B cell (primary cell): ENCODE data around the gene TRAPPC1. TPM values are rescaled to one million over a fixed set of nuclear protein-coding genes. Genes with fewer than 3 reads are reported as not detected.

Source experiments
- ATAC-seq: fragments of 200-7000 bp; cut with Tn5 transposase; one replicate; pipeline ENCODE4 v1.10.0; 2021; ENCODE audit warnings: low read depth, mild to moderate bottlenecking, moderate number of reproducible peaks, moderate library complexity
- CTCF ChIA-PET: fragments of 350-600 bp; sonication (Branson Sonifier 250); formaldehyde crosslinking; loops from one replicate; lab custom pipeline; 2021; ENCODE audit warnings: antibody characterized with exemption, inconsistent platforms; lab: Charles Lee
- POLR2A ChIA-PET: fragments of 350-600 bp; sonication (Branson Sonifier 250); formaldehyde crosslinking; loops from one replicate; lab custom pipeline; 2021; ENCODE audit warnings: antibody characterized with exemption; lab: Charles Lee
- DNase-seq: peaks from one replicate; pipeline ENCODE4 v3.0.0; 2013
- H2AFZ ChIP-seq: 2 replicates; pipeline ENCODE4 v1.6.1; 2012; ENCODE audit warnings: mild to moderate bottlenecking, low read depth, low read length; ENCODE audit not compliant: insufficient read depth, poor library complexity, severe bottlenecking
- H3K27ac ChIP-seq, 2 donors: 1 replicate in 1 of 2; 2 replicates in 1 of 2; pipeline ENCODE4 v1.5.1; 2012 to 2013; ENCODE audit warnings: low read length in 2 of 2, mild to moderate bottlenecking in 2 of 2, moderate library complexity in 1 of 2
- H3K27me3 ChIP-seq, 4 experiments: fragments of 200-600 bp in 1 of 4; sonication (generic) in 1 of 4; replicated peaks in 1 of 4; 1 replicate in 2 of 4; 2 replicates in 2 of 4; pipeline versions ENCODE4 v1.6.1 to v1.7.0; 2013 to 2016; ENCODE audit warnings: low read length in 3 of 4, mild to moderate bottlenecking in 2 of 4, mixed read lengths in 1 of 4, moderate library complexity in 1 of 4; ENCODE audit not compliant: insufficient read depth in 4 of 4, control insufficient read depth in 3 of 4; ENCODE audit errors: control extremely low read depth in 1 of 4
- H3K36me3 ChIP-seq, 2 experiments: replicated peaks in 1 of 2; 1 replicate in 1 of 2; 2 replicates in 1 of 2; pipeline versions ENCODE4 v1.6.1 to v1.7.1; 2013; ENCODE audit warnings: low read length in 1 of 2; ENCODE audit not compliant: insufficient read depth in 2 of 2, control insufficient read depth in 1 of 2; ENCODE audit errors: control extremely low read depth in 1 of 2, extremely low read depth in 1 of 2
- H3K4me1 ChIP-seq, 2 donors: fragments of 200-600 bp in 1 of 2; sonication (generic) in 1 of 2; 1 replicate in 1 of 2; 2 replicates in 1 of 2; pipeline versions ENCODE4 v1.5.1 to v1.6.1; 2013 to 2017; ENCODE audit warnings: low read length in 2 of 2; ENCODE audit not compliant: control insufficient read depth in 2 of 2, insufficient read depth in 2 of 2
- H3K4me2 ChIP-seq: replicated peaks from 2 replicates; pipeline ENCODE3; 2012; ENCODE audit warnings: mild to moderate bottlenecking, low read depth, low read length; ENCODE audit not compliant: poor library complexity, severe bottlenecking
- H3K4me3 ChIP-seq, 5 experiments: fragments of 200-600 bp in 1 of 5; sonication (generic) in 1 of 5; 1 replicate in 3 of 5; 2 replicates in 2 of 5; pipeline versions ENCODE4 v1.5.1 to v1.7.0; 2011 to 2016; ENCODE audit warnings: low read length in 4 of 5, mild to moderate bottlenecking in 4 of 5, low read depth in 2 of 5, control low read depth in 1 of 5, moderate library complexity in 1 of 5; ENCODE audit not compliant: insufficient read depth in 1 of 5; ENCODE audit errors: control extremely low read depth in 1 of 5, extremely low read depth in 1 of 5
- H3K79me2 ChIP-seq: fragments of 200-600 bp; sonication (generic); one replicate; pipeline ENCODE4 v1.6.0; 2016; ENCODE audit warnings: low read length; ENCODE audit not compliant: control insufficient read depth, insufficient read depth
- H3K9ac ChIP-seq: fragments of 200-600 bp; sonication (generic); 2 replicates; pipeline ENCODE4 v1.6.1; 2017; ENCODE audit warnings: mild to moderate bottlenecking, low read length, moderate library complexity
- H3K9me3 ChIP-seq, 3 donors: one replicate each; pipeline versions ENCODE4 v1.6.1 to v1.7.1; 2013; ENCODE audit warnings: low read length in 2 of 3; ENCODE audit not compliant: control insufficient read depth in 2 of 3, insufficient read depth in 1 of 3; ENCODE audit errors: control extremely low read depth in 1 of 3
- H4K20me1 ChIP-seq: 2 replicates; pipeline ENCODE4 v1.6.0; 2012; ENCODE audit warnings: mild to moderate bottlenecking, low read length; ENCODE audit not compliant: insufficient read depth, control insufficient read depth, poor library complexity, severe bottlenecking
- H3K27ac Mint-ChIP-seq: one replicate; pipeline ENCODE4 v1.8.0; 2021; ENCODE audit warnings: mixed read lengths
- H3K27me3 Mint-ChIP-seq: one replicate; pipeline ENCODE4 v1.8.0; 2021; ENCODE audit warnings: mixed read lengths
- H3K4me1 Mint-ChIP-seq: one replicate; pipeline ENCODE4 v1.8.0; 2021; ENCODE audit warnings: mixed read lengths
- H3K4me3 Mint-ChIP-seq: one replicate; pipeline ENCODE4 v1.8.0; 2021; ENCODE audit warnings: mixed read lengths
- H3K9me3 Mint-ChIP-seq: one replicate; pipeline ENCODE4 v1.8.0; 2022; ENCODE audit warnings: mixed read lengths; ENCODE audit not compliant: insufficient read depth
- CTCF ChIP-seq: fragments of 200-600 bp; IDR thresholded peaks from one replicate; pipeline ENCODE4 v1.8.0; 2022; ENCODE audit warnings: antibody characterized with exemption, mild to moderate bottlenecking
- EZH2 ChIP-seq: IDR thresholded peaks from 2 replicates; pipeline ENCODE4 v1.6.1; 2012; ENCODE audit warnings: borderline replicate concordance, low read depth, mild to moderate bottlenecking, moderate library complexity, low read length; ENCODE audit not compliant: insufficient read depth, poor library complexity, severe bottlenecking
- WGBS: methylation state at CpG from one replicate; pipeline ENCODE4 v1.1.5; 2013; ENCODE audit warnings: missing lambda C conversion rate; ENCODE audit not compliant: insufficient coverage; 5-methylcytosine and 5-hydroxymethylcytosine counted together
- intact Hi-C: fragments of 100-400 bp; cut with micrococcal nuclease; formaldehyde crosslinking; loops from one replicate; pipeline ENCODE4 v1.10.0; 2022
- polyA plus RNA-seq: library from polyadenylated mRNA; depleted of rRNA; stranded (reverse); fragments of >200 nt; gene quantifications from 2 replicates; pipeline ENCODE4 v1.2.3, GENCODE V29; 2012
- total RNA-seq, 2 donors: library from RNA; stranded (reverse); fragments of 120-200 nt in 1 of 2; gene quantifications; 1 replicate in 1 of 2; 2 replicates in 1 of 2; pipeline versions ENCODE4 v1.2.3 to v1.2.4, GENCODE V29; 2013 to 2022

TRAPPC1 gene
- total and polyA plus RNA-seq, 2 donors (not counting 1 experiment from before 2014, with no cell fraction given): 118 to 173 TPM

- peaks cover 18% of the 10 kb centered on the region for H3K27me3 Mint-ChIP-seq
- Histone ChIP-seq H3K4me2 (no peak overlapping the region), H3K27me3 (peaks cover 0 to 5% (median 1%) of the 10 kb centered on the region in 4 experiments), H3K9me3 (no peaks in the 10 kb centered on the region), H2AFZ (no peak overlapping the region), H4K20me1 (no peaks in the 10 kb centered on the region), H3K27ac (no peak overlapping the region), H3K4me1 (no peaks in the 10 kb centered on the region), H3K36me3 (no peaks in the 10 kb centered on the region), H3K9ac (no peak overlapping the region), H3K4me3 (no peak overlapping the region), H3K79me2 (no peaks in the 10 kb centered on the region)
- no peaks in the 10 kb centered on the region for H3K4me1 Mint-ChIP-seq
- no peak for TF ChIP-seq CTCF
- no peak for TF ChIP-seq EZH2
- intact Hi-C loops: no loop called here
- no peak overlapping the region for H3K27ac Mint-ChIP-seq
- H3K9me3 Mint-ChIP-seq: no peaks in the 10 kb centered on the region
- ChIA-PET CTCF (interaction anchor here (1.1 kb wide), 1 partner anchor 216 kb away, joined by 3 read pairs; no protein-coding TSS in a partner anchor), POLR2A (no interaction called here)
- H3K4me3 Mint-ChIP-seq: no peak overlapping the region
- ATAC-seq (no peak), DNase-seq (no peak)
- WGBS: no CpG with 5 or more reads among the region's 9 CpGs
These were observed 27.9 kb upstream of the TRAPPC1 start for GRCh38 chr17:7959503-7960253.
